ENCODE results near the gene ADSL.

- TF ChIP-seq EZH2 (IDR thresholded peaks at IDR 0.05; ENCODE audit: insufficient read depth, poor library complexity, severe bottlenecking) (no peak), EZH2phosphoT487 (IDR thresholded peaks at IDR 0.05; ENCODE audit: insufficient read depth, low read depth) (no peak)
These were observed 53.9 kb downstream of the ADSL start for GRCh38 chr22:40400159-40400558.

Data from GM23248 (cell line).